Measurements from ENCODE around the gene LEMD2. TPM values are rescaled to one million over a fixed set of nuclear protein-coding genes. Genes with fewer than 3 reads are reported as not detected.

Gene LEMD2
- total and polyA plus RNA-seq, 2 of the 4 experiments (the other 2 are of a cell fraction), result 26.5 to 43.6 TPM

DNA sequence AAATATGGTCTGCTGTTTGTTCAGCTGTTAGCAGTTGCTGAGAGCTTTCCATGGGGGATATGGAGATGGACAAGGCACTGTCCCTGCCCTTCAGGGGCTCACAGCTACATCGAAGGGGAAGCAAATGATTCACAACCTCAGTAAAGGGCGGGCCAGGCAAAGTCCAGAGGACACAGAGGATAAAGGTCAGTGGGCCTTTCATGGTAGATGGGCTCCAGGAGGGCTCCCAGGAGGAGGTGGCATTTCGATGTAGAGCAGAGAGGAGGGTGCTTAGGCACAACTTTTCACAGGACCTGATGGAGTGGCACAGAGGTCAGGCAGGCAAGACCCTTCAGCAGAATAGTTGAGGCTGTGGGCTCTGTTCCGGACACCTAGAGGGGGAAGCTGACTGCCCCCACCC lies 30.1 kb upstream of the LEMD2 start:
- no peak overlapping the region for H3K18ac ChIP-seq (ENCODE audit: low read depth, low read length)
- CTCF ChIA-PET, result no interaction called here
- POLR2A ChIA-PET (ENCODE audit: unreplicated experiment), result no interaction called here

More for the DNA sequence above, 30.1 kb upstream of the LEMD2 start:
- Histone ChIP-seq H3K9me3 (ENCODE audit: control insufficient read depth, insufficient read depth, low read length) (no peaks in the 10 kb centered on the region), H3K27ac (ENCODE audit: insufficient read depth, low read length) (no peak overlapping the region), H4K20me1 (ENCODE audit: insufficient read depth, low read length) (no peaks in the 10 kb centered on the region), H3K4ac (ENCODE audit: low read depth, low read length) (no peak overlapping the region), H3K14ac (replicated peaks; ENCODE audit: low read depth, low read length) (no peak overlapping the region), H2BK20ac (ENCODE audit: low read depth, low read length) (no peak overlapping the region), H4K5ac (ENCODE audit: low read depth, low read length) (no peak overlapping the region), H3K36me3 (ENCODE audit: control insufficient read depth, insufficient read depth, low read length) (no peaks in the 10 kb centered on the region), H2AFZ (replicated peaks; ENCODE audit: low read length, poor library complexity) (no peak overlapping the region), H2BK5ac (ENCODE audit: low read depth, low read length, poor library complexity, severe bottlenecking) (no peak overlapping the region), H3K4me3 (ENCODE audit: insufficient read depth, low read depth, low read length) (no peak overlapping the region), H3K27me3 (ENCODE audit: control insufficient read depth, insufficient read depth, low read length) (peaks cover 62% of the 10 kb centered on the region), H3K56ac (ENCODE audit: extremely low read depth, insufficient read depth, low read length) (no peak overlapping the region), H3K4me1 (ENCODE audit: control insufficient read depth, insufficient read depth, low read length) (no peaks in the 10 kb centered on the region), H2AK5ac (ENCODE audit: low read depth, low read length) (no peak overlapping the region), H3K4me2 (ENCODE audit: low read depth, low read length) (no peak overlapping the region), H4K91ac (ENCODE audit: insufficient read depth, low read depth, low read length) (no peak overlapping the region), H4K8ac (ENCODE audit: low read depth in 2 of 2, low read length in 2 of 2) (no peak overlapping the region), H3K9ac (ENCODE audit: low read depth, low read length) (no peak overlapping the region), H2BK15ac (ENCODE audit: low read depth, low read length) (no peak overlapping the region), H3K79me1 (ENCODE audit: low read depth in 1 of 2, low read length in 2 of 2) (no peaks in the 10 kb centered on the region), H3K23ac (ENCODE audit: low read depth, low read length) (no peak overlapping the region), H2BK120ac (ENCODE audit: low read depth, low read length) (no peak overlapping the region), H3K9me1 (ENCODE audit: insufficient read depth, low read length) (no peaks in the 10 kb centered on the region), H2AK9ac (replicated peaks; ENCODE audit: low read depth, low read length, poor library complexity) (no peak overlapping the region)
- no TSS peak for BruUV-seq (replicated peaks)
- 17% methylated on average over 1 of the region's 4 CpGs; no CpG with 5 or more reads in 1 of the 2 experiments for WGBS, 2 experiments (ENCODE audit: extremely low coverage in 2 of 2, insufficient read length in 1 of 2)
- intact Hi-C loops (cut with micrococcal nuclease) (no loop called here), dilution Hi-C loops (cut with HindIII; ENCODE audit: low sequenced_read_pairs, unreplicated experiment) (no loop called here), in situ Hi-C loops (cut with MboI; ENCODE audit: low sequenced_read_pairs) (no loop called here)
- ATAC-seq (ENCODE audit: low read depth) (no peak), DNase-seq (no peak)
- TF ChIP-seq RCOR1 (IDR thresholded peaks at IDR 0.05; ENCODE audit: insufficient replicate concordance, low read length) (no peak), FOS (IDR thresholded peaks at IDR 0.05; ENCODE audit: low read depth, low read length) (no peak), RAD21 (IDR thresholded peaks at IDR 0.05; ENCODE audit: low read length) (no peak), CHD1 (IDR thresholded peaks at IDR 0.05; ENCODE audit: low read depth, low read length) (no peak), MAZ (IDR thresholded peaks at IDR 0.05; ENCODE audit: borderline replicate concordance, low read depth, low read length) (no peak), NFE2L2 (IDR thresholded peaks at IDR 0.05; ENCODE audit: low read depth, low read length) (no peak), SMC3 (IDR thresholded peaks at IDR 0.05; ENCODE audit: low read depth, low read length) (no peak), CEBPB (IDR thresholded peaks at IDR 0.05; ENCODE audit: low read depth, low read length) (no peak), MXI1 (IDR thresholded peaks at IDR 0.05; ENCODE audit: borderline replicate concordance, low read depth, low read length) (no peak), POLR2A (IDR thresholded peaks at IDR 0.05; ENCODE audit: low read depth, low read length) (no peak), BHLHE40 (IDR thresholded peaks at IDR 0.05; ENCODE audit: low read depth, low read length) (no peak), MAFK (IDR thresholded peaks at IDR 0.05; ENCODE audit: low read depth, low read length) (no peak), RFX5 (IDR thresholded peaks at IDR 0.05; ENCODE audit: low read depth, low read length) (no peak)
- TF ChIP-seq, protein P1, sequence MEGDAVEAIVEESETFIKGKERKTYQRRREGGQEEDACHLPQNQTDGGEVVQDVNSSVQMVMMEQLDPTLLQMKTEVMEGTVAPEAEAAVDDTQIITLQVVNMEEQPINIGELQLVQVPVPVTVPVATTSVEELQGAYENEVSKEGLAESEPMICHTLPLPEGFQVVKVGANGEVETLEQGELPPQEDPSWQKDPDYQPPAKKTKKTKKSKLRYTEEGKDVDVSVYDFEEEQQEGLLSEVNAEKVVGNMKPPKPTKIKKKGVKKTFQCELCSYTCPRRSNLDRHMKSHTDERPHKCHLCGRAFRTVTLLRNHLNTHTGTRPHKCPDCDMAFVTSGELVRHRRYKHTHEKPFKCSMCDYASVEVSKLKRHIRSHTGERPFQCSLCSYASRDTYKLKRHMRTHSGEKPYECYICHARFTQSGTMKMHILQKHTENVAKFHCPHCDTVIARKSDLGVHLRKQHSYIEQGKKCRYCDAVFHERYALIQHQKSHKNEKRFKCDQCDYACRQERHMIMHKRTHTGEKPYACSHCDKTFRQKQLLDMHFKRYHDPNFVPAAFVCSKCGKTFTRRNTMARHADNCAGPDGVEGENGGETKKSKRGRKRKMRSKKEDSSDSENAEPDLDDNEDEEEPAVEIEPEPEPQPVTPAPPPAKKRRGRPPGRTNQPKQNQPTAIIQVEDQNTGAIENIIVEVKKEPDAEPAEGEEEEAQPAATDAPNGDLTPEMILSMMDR (conservative IDR thresholded peaks at IDR 0.05; ENCODE audit: low read depth, low read length), result no peak
- TF ChIP-seq, protein P2, sequence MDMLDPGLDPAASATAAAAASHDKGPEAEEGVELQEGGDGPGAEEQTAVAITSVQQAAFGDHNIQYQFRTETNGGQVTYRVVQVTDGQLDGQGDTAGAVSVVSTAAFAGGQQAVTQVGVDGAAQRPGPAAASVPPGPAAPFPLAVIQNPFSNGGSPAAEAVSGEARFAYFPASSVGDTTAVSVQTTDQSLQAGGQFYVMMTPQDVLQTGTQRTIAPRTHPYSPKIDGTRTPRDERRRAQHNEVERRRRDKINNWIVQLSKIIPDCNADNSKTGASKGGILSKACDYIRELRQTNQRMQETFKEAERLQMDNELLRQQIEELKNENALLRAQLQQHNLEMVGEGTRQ (IDR thresholded peaks at IDR 0.05; ENCODE audit: low read depth, low read length), result no peak
- TF ChIP-seq, protein P3, sequence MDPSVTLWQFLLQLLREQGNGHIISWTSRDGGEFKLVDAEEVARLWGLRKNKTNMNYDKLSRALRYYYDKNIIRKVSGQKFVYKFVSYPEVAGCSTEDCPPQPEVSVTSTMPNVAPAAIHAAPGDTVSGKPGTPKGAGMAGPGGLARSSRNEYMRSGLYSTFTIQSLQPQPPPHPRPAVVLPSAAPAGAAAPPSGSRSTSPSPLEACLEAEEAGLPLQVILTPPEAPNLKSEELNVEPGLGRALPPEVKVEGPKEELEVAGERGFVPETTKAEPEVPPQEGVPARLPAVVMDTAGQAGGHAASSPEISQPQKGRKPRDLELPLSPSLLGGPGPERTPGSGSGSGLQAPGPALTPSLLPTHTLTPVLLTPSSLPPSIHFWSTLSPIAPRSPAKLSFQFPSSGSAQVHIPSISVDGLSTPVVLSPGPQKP (IDR thresholded peaks at IDR 0.05; ENCODE audit: borderline replicate concordance, low read depth, low read length), result no peak
